GM18909 (cell line): ENCODE data around the gene CALN1.

Source experiments
- ATAC-seq: cut with Tn5 transposase; IDR thresholded peaks from one replicate; pipeline ENCODE4 v1.9.1; 2021; ENCODE audit warnings: mild to moderate bottlenecking; ENCODE audit not compliant: unreplicated experiment, poor library complexity

CALN1 gene

DNA sequence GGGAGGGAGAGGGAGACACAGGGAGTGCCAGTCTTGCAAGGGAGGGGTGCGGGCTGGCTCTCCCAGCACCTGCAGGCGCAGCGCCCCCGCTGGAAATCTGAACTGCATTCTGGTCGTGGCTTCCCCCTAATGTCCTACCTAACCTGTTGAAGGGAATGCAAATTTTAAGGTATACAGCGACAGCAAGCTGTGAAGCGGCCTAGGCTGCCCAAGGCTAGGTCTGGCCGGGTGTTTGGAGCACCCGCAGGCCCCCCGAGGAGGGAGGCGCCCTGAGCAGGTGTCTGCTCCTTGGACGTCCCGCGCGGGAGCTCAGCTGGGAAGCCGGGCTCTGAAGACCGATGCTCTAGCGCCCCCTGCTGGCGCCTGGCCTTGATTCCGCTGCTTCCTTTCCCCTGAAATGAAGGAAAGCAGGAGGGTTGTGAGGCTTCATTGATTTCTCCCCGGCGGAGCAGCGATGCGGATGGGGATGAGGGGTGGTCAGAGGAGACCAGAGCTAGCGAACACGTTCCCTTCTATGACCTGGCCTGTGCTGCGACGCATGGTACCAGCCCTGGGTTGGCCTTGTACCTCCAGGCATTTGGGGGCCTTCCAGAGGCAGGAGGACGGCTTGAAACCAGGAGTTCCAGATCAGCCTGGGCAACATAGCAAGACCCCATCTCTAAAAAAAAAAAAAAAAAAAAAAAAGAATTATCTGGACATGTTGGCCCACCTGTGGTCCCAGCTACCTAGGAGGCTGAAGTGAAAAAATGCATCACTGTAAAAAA lies 678.8 kb downstream of the CALN1 start:
- ATAC-seq = peak; percentile 56

DNA sequence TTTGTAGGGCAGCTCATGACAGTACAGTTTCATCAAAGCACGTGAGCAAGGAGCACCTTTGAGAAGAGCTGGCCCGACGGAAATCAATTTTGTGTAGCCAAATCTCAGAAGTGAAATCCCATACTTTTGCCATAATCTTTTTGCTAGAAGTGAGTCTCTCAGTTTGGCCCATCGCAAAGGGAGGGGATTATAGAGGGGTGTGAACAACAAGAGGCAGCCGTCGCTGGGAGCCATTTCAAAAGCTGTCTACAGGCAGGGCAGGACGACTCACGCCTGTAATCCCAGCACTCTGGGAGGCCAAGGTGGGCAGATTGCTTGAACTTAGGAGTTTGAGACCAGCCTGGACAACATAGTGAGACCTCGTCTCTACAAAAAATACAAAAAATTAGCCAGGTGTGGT lies 680.4 kb downstream of the CALN1 start:
- no peak for ATAC-seq
